WTC11 (cell line): ENCODE results near the gene SPINK8. TPM values are rescaled to one million over a fixed set of nuclear protein-coding genes. Genes with fewer than 3 reads are reported as not detected.

Experiments used
- ATAC-seq: fragments of 200-7000 bp; cut with Tn5 transposase; 2 replicates; pipeline ENCODE4 v1.10.0; 2021; ENCODE audit warnings: mild to moderate bottlenecking, moderate library complexity
- CTCF ChIA-PET: fragments of 300-600 bp; sonication (Branson Sonifier 250); formaldehyde crosslinking; loops from one replicate; lab custom pipeline; 2021; ENCODE audit warnings: antibody characterized with exemption; lab: Charles Lee
- POLR2A ChIA-PET: fragments of 350-600 bp; sonication (Branson Sonifier 250); formaldehyde crosslinking; loops from one replicate; lab custom pipeline; 2021; ENCODE audit warnings: antibody characterized with exemption; lab: Charles Lee
- DNase-seq: peaks from one replicate; pipeline ENCODE4 v3.0.0; 2021; ENCODE audit warnings: low spot score
- H3K27ac Mint-ChIP-seq: 2 replicates; pipeline ENCODE4 v1.8.0; 2021; ENCODE audit warnings: mixed read lengths
- H3K27me3 Mint-ChIP-seq: 2 replicates; pipeline ENCODE4 v1.8.0; 2021; ENCODE audit warnings: low read depth, mild to moderate bottlenecking, moderate library complexity, mixed read lengths
- H3K36me3 Mint-ChIP-seq: 2 replicates; pipeline ENCODE4 v1.8.0; 2021; ENCODE audit warnings: mixed read lengths
- H3K4me1 Mint-ChIP-seq: 2 replicates; pipeline ENCODE4 v1.8.0; 2022; ENCODE audit warnings: mixed read lengths
- H3K4me3 Mint-ChIP-seq: 2 replicates; pipeline ENCODE4 v1.8.0; 2021; ENCODE audit warnings: mild to moderate bottlenecking, moderate library complexity, mixed read lengths
- H3K9me3 Mint-ChIP-seq: 2 replicates; pipeline ENCODE4 v1.8.0; 2021; ENCODE audit warnings: mixed read lengths
- HMGA2 ChIP-seq: fragments of 250-450 bp; sonication (Bioruptor Pico); IDR thresholded peaks from 2 replicates; pipeline ENCODE4 v1.4.0; 2021; ENCODE audit warnings: mild to moderate bottlenecking, moderate library complexity
- JAZF1 ChIP-seq: fragments of 250-450 bp; sonication (Bioruptor Pico); IDR thresholded peaks from 2 replicates; pipeline ENCODE4 v1.9.0; 2021; ENCODE audit warnings: moderate library complexity, mild to moderate bottlenecking, inconsistent platforms
- MXD4 ChIP-seq: fragments of 250-450 bp; sonication (Bioruptor Pico); IDR thresholded peaks from 2 replicates; pipeline ENCODE4 v1.8.0; 2021; ENCODE audit warnings: mild to moderate bottlenecking, moderate library complexity, borderline replicate concordance
- NFYB ChIP-seq: sonication (generic); formaldehyde crosslinking; conservative IDR thresholded peaks from 2 replicates; pipeline ENCODE4 v1.8.0; 2022; ENCODE audit warnings: low read depth, missing genetic modification reagents
- TEAD1 ChIP-seq: sonication (generic); formaldehyde crosslinking; IDR thresholded peaks from 2 replicates; pipeline ENCODE4 v1.8.0; 2022; ENCODE audit warnings: mild to moderate bottlenecking, missing genetic modification reagents
- ZBTB21 ChIP-seq: sonication (generic); formaldehyde crosslinking; IDR thresholded peaks from 2 replicates; pipeline ENCODE4 v1.8.1; 2023; ENCODE audit warnings: mild to moderate bottlenecking, missing genetic modification reagents, borderline replicate concordance
- ZNF423 ChIP-seq: fragments of 250-450 bp; sonication (Bioruptor Pico); IDR thresholded peaks from 2 replicates; pipeline ENCODE4 v2.1.2; 2022; ENCODE audit warnings: mild to moderate bottlenecking, moderate library complexity
- total RNA-seq: library from RNA; stranded (reverse); gene quantifications from 3 replicates; pipeline ENCODE4 v1.2.3, GENCODE V29; 2021
- TF ChIP-seq, protein P1 (sequence below): sonication (generic); formaldehyde crosslinking; IDR thresholded peaks from 2 replicates; pipeline ENCODE4 v1.8.1; 2022; ENCODE audit warnings: mild to moderate bottlenecking, missing genetic modification reagents, moderate library complexity, borderline replicate concordance
- TF ChIP-seq, protein P2 (sequence below): sonication (generic); formaldehyde crosslinking; conservative IDR thresholded peaks from 2 replicates; pipeline ENCODE4 v1.8.1; 2023; ENCODE audit warnings: mild to moderate bottlenecking, low read depth, missing genetic modification reagents, moderate library complexity
- TF ChIP-seq, protein P3 (sequence below): sonication (generic); formaldehyde crosslinking; IDR thresholded peaks from 2 replicates; pipeline ENCODE4 v1.8.0; 2022; ENCODE audit warnings: mild to moderate bottlenecking, missing genetic modification reagents
- TF ChIP-seq, protein P4 (sequence below): sonication (generic); formaldehyde crosslinking; IDR thresholded peaks from 2 replicates; pipeline ENCODE4 v1.8.0; 2023; ENCODE audit warnings: missing genetic modification reagents
- TF ChIP-seq, protein P5 (sequence below): sonication (generic); formaldehyde crosslinking; IDR thresholded peaks from 2 replicates; pipeline ENCODE4 v1.8.1; 2023; ENCODE audit warnings: mild to moderate bottlenecking, moderate library complexity, missing genetic modification reagents
- TF ChIP-seq, protein P6 (sequence below): fragments of 250-450 bp; sonication (Bioruptor Pico); IDR thresholded peaks from 2 replicates; pipeline ENCODE4 v1.9.0; 2021; ENCODE audit warnings: moderate library complexity, mild to moderate bottlenecking, inconsistent platforms, borderline replicate concordance
- TF ChIP-seq, protein P7 (sequence below): fragments of 250-450 bp; sonication (Bioruptor Pico); IDR thresholded peaks from 2 replicates; pipeline ENCODE4 v1.9.0; 2021; ENCODE audit warnings: mild to moderate bottlenecking
- TF ChIP-seq, protein P8 (sequence below): sonication (generic); formaldehyde crosslinking; conservative IDR thresholded peaks from 2 replicates; pipeline ENCODE4 v1.8.1; 2022; ENCODE audit warnings: mild to moderate bottlenecking, missing genetic modification reagents
- TF ChIP-seq, protein P9 (sequence below): sonication (generic); formaldehyde crosslinking; IDR thresholded peaks from 2 replicates; pipeline ENCODE4 v1.8.0; 2022; ENCODE audit warnings: mild to moderate bottlenecking, missing genetic modification reagents

The SPINK8 gene
- total RNA-seq, 1 experiment from 2014 or later = not detected

DNA sequence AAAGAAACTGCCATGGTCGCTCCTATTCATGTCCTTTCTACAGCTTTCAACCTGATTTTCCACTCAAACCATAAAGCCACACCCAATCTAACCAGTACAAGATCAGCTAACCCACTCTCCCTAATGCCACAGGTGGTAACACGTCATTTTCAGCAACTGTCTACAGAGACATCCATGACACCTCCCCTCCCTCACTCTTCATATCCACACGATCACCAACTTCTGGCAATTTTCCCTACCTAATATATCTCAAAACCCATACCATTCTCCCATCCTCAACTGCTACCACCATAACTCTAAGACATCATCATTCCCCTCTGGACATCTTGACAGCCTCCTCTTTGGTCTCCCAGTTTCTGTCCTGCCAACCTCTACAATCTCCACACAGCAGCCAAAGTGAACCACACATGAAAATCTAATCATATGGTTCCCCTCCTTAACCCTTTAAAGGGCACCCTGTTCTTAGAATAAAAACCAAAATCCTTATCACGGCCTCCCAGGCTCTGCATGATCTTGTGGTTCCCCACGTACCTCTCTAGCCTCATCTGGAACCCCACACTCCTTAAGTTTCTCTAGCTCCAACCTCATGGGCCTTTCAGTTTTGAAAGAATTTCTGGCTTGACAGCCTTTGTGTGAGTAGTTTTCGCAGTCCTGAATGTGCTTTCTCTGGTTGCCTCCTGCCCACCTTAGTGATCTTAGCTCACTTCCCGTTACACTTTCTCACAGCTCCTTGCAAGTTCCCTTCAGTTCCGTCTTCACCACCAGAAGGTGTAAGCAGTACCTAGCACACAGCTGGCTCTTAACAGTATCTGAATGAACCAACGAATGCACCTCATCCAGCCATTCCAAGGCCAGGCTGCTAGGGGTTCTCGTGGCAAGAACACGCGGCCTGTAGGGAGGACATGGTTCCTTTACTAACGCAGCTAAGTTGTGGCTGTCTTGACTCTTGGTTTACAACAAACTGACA lies 33.4 kb downstream of the SPINK8 start (continued):
- TF ChIP-seq, protein P1, sequence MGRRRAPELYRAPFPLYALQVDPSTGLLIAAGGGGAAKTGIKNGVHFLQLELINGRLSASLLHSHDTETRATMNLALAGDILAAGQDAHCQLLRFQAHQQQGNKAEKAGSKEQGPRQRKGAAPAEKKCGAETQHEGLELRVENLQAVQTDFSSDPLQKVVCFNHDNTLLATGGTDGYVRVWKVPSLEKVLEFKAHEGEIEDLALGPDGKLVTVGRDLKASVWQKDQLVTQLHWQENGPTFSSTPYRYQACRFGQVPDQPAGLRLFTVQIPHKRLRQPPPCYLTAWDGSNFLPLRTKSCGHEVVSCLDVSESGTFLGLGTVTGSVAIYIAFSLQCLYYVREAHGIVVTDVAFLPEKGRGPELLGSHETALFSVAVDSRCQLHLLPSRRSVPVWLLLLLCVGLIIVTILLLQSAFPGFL (CRISPR knock-in tag) = no peak
- no peak for TF ChIP-seq TEAD1

DNA sequence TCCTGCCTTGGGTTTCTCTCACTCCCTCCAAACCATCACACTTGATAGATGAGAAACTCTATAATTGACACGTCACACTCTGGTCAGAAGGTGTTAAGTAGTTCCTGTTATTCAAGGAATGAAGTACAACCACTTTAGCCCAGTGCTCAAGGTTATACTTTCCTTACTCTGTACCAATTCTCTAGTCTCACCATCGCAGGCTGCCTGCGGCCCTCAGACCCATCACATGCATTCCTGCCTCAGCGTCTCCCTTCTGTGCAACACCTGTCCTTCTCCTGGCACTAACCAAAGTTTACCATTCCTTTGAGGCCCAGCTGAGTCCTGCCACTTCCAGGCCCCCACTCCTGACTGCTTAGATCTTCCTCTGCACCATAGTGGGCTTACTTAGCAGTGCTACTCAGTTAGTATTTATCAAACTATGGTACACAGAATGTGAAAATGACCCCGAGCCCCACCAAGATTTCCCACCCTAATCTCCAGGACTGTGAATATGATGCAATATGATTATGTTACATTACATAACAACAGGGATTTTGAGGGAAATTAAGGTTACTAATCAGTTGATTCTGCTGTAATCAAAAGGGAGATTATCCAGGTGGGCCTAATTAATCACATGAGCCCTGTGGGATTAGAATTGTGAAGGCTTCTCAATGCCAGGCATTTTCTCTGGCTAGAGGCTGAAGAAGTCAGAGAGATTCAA lies 36.2 kb downstream of the SPINK8 start:
- TF ChIP-seq, protein P1 (CRISPR knock-in tag) = no peak
- no peak for TF ChIP-seq JAZF1 (CRISPR knock-in tag)
- TF ChIP-seq, protein P2, sequence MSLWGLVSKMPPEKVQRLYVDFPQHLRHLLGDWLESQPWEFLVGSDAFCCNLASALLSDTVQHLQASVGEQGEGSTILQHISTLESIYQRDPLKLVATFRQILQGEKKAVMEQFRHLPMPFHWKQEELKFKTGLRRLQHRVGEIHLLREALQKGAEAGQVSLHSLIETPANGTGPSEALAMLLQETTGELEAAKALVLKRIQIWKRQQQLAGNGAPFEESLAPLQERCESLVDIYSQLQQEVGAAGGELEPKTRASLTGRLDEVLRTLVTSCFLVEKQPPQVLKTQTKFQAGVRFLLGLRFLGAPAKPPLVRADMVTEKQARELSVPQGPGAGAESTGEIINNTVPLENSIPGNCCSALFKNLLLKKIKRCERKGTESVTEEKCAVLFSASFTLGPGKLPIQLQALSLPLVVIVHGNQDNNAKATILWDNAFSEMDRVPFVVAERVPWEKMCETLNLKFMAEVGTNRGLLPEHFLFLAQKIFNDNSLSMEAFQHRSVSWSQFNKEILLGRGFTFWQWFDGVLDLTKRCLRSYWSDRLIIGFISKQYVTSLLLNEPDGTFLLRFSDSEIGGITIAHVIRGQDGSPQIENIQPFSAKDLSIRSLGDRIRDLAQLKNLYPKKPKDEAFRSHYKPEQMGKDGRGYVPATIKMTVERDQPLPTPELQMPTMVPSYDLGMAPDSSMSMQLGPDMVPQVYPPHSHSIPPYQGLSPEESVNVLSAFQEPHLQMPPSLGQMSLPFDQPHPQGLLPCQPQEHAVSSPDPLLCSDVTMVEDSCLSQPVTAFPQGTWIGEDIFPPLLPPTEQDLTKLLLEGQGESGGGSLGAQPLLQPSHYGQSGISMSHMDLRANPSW (CRISPR knock-in tag) = no peak
- TF ChIP-seq HMGA2 (CRISPR knock-in tag) = no peak
- no peak for TF ChIP-seq ZNF423
- TF ChIP-seq, protein P3, sequence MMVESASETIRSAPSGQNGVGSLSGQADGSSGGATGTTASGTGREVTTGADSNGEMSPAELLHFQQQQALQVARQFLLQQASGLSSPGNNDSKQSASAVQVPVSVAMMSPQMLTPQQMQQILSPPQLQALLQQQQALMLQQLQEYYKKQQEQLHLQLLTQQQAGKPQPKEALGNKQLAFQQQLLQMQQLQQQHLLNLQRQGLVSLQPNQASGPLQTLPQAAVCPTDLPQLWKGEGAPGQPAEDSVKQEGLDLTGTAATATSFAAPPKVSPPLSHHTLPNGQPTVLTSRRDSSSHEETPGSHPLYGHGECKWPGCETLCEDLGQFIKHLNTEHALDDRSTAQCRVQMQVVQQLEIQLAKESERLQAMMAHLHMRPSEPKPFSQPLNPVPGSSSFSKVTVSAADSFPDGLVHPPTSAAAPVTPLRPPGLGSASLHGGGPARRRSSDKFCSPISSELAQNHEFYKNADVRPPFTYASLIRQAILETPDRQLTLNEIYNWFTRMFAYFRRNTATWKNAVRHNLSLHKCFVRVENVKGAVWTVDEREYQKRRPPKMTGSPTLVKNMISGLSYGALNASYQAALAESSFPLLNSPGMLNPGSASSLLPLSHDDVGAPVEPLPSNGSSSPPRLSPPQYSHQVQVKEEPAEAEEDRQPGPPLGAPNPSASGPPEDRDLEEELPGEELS (CRISPR knock-in tag) = no peak
- TF ChIP-seq, protein P4, sequence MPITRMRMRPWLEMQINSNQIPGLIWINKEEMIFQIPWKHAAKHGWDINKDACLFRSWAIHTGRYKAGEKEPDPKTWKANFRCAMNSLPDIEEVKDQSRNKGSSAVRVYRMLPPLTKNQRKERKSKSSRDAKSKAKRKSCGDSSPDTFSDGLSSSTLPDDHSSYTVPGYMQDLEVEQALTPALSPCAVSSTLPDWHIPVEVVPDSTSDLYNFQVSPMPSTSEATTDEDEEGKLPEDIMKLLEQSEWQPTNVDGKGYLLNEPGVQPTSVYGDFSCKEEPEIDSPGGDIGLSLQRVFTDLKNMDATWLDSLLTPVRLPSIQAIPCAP (CRISPR knock-in tag) = no peak
- TF ChIP-seq, protein P5, sequence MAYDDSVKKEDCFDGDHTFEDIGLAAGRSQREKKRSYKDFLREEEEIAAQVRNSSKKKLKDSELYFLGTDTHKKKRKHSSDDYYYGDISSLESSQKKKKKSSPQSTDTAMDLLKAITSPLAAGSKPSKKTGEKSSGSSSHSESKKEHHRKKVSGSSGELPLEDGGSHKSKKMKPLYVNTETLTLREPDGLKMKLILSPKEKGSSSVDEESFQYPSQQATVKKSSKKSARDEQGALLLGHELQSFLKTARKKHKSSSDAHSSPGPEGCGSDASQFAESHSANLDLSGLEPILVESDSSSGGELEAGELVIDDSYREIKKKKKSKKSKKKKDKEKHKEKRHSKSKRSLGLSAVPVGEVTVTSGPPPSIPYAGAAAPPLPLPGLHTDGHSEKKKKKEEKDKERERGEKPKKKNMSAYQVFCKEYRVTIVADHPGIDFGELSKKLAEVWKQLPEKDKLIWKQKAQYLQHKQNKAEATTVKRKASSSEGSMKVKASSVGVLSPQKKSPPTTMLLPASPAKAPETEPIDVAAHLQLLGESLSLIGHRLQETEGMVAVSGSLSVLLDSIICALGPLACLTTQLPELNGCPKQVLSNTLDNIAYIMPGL (CRISPR knock-in tag) = no peak
- TF ChIP-seq NFYB (CRISPR knock-in tag) = no peak
- no peak for TF ChIP-seq ZBTB21 (CRISPR knock-in tag)
- TF ChIP-seq MXD4 = no peak
- TF ChIP-seq, protein P6, sequence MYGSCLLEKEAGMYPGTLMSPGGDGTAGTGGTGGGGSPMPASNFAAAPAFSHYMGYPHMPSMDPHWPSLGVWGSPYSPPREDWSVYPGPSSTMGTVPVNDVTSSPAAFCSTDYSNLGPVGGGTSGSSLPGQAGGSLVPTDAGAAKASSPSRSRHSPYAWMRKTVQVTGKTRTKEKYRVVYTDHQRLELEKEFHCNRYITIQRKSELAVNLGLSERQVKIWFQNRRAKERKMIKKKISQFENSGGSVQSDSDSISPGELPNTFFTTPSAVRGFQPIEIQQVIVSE (CRISPR knock-in tag) = no peak
- TF ChIP-seq, protein P7, sequence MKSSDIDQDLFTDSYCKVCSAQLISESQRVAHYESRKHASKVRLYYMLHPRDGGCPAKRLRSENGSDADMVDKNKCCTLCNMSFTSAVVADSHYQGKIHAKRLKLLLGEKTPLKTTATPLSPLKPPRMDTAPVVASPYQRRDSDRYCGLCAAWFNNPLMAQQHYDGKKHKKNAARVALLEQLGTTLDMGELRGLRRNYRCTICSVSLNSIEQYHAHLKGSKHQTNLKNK = no peak
- TF ChIP-seq, protein P8, sequence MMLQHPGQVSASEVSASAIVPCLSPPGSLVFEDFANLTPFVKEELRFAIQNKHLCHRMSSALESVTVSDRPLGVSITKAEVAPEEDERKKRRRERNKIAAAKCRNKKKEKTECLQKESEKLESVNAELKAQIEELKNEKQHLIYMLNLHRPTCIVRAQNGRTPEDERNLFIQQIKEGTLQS = no peak
- TF ChIP-seq, protein P9, sequence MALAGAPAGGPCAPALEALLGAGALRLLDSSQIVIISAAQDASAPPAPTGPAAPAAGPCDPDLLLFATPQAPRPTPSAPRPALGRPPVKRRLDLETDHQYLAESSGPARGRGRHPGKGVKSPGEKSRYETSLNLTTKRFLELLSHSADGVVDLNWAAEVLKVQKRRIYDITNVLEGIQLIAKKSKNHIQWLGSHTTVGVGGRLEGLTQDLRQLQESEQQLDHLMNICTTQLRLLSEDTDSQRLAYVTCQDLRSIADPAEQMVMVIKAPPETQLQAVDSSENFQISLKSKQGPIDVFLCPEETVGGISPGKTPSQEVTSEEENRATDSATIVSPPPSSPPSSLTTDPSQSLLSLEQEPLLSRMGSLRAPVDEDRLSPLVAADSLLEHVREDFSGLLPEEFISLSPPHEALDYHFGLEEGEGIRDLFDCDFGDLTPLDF (CRISPR knock-in tag) = no peak
- ChIA-PET CTCF (no interaction called here), POLR2A (no interaction called here)
- peaks cover 30% of the 10 kb centered on the region for H3K36me3 Mint-ChIP-seq
- H3K27me3 Mint-ChIP-seq = no peaks in the 10 kb centered on the region
- DNase-seq (no peak), ATAC-seq (no peak)
- H3K4me3 Mint-ChIP-seq = no peak overlapping the region
- H3K27ac Mint-ChIP-seq = peak overlapping the region; percentile 65; the same call in 1 of the 2 replicates
- peaks cover 14% of the 10 kb centered on the region for H3K4me1 Mint-ChIP-seq
- no peaks in the 10 kb centered on the region for H3K9me3 Mint-ChIP-seq
